Neutrophil (primary cell): ENCODE data around the gene ADCY5.

Experiments used
- H3K27ac ChIP-seq: fragments of 200-600 bp; sonication (generic); 2 replicates; pipeline ENCODE4 v1.5.1; 2016; ENCODE audit warnings: mild to moderate bottlenecking, moderate library complexity
- H3K27me3 ChIP-seq: fragments of 200-600 bp; sonication (generic); 2 replicates; pipeline ENCODE4 v1.6.0; 2016; ENCODE audit warnings: mild to moderate bottlenecking
- H3K36me3 ChIP-seq: fragments of 200-600 bp; sonication (generic); 2 replicates; pipeline ENCODE4 v1.5.1; 2017
- H3K4me1 ChIP-seq, 2 experiments: fragments of 200-600 bp in 1 of 2; sonication (generic) in 1 of 2; 1 replicate in 1 of 2; 2 replicates in 1 of 2; pipeline versions ENCODE4 v1.5.1 to v1.6.1; 2013 to 2016; ENCODE audit warnings: low read depth in 1 of 2, low read length in 1 of 2, mild to moderate bottlenecking in 1 of 2, moderate library complexity in 1 of 2; ENCODE audit not compliant: control insufficient read depth in 1 of 2, insufficient read depth in 1 of 2
- H3K4me3 ChIP-seq, 2 experiments: fragments of 200-600 bp in 1 of 2; sonication (generic) in 1 of 2; 1 replicate in 1 of 2; 2 replicates in 1 of 2; pipeline ENCODE4 v1.5.1; 2013 to 2016; ENCODE audit warnings: low read depth in 1 of 2, low read length in 1 of 2, mild to moderate bottlenecking in 1 of 2, moderate library complexity in 1 of 2
- H3K9me3 ChIP-seq: fragments of 200-600 bp; sonication (generic); 2 replicates; pipeline ENCODE4 v1.5.1; 2016
- CTCF ChIP-seq: fragments of 200-600 bp; sonication (generic); IDR thresholded peaks from 2 replicates; pipeline ENCODE4 v1.5.1; 2016; ENCODE audit warnings: antibody characterized with exemption

The ADCY5 gene

GRCh38 chr3:123291404-123291803 is 157.5 kb downstream of the ADCY5 start:
- no peak overlapping the region for H3K4me3 ChIP-seq
- no peak overlapping the region for H3K27ac ChIP-seq
- no peaks in the 10 kb centered on the region for H3K36me3 ChIP-seq
- TF ChIP-seq CTCF, result no peak
- H3K4me1 ChIP-seq, result no peaks in the 10 kb centered on the region
- no peaks in the 10 kb centered on the region for H3K9me3 ChIP-seq
- H3K27me3 ChIP-seq, result no peaks in the 10 kb centered on the region

DNA sequence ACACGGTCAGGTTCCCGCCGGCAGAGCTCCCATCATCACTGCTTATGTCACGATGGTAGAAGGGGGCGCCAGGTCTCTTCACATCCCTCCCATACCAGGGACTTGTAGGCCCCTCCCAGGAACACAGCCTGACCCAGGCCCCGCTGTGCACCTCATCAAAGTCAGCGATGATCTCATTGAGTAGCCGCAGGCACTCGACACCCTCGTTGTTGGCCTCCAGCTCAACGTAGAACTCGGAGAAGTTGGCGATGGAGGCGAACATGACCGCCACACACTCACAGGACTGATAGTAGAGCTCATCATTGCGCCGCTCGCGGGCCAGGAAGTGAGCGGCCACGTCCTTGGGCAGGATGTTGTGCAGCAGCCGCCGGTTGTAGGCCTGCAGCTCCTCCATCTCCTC is 157.9 kb downstream of the ADCY5 start:
- no peaks in the 10 kb centered on the region for H3K9me3 ChIP-seq
- H3K27me3 ChIP-seq, result no peaks in the 10 kb centered on the region
- no peak overlapping the region for H3K4me3 ChIP-seq
- no peak for TF ChIP-seq CTCF
- H3K4me1 ChIP-seq, result no peaks in the 10 kb centered on the region
- H3K27ac ChIP-seq, result no peak overlapping the region
- no peaks in the 10 kb centered on the region for H3K36me3 ChIP-seq

DNA sequence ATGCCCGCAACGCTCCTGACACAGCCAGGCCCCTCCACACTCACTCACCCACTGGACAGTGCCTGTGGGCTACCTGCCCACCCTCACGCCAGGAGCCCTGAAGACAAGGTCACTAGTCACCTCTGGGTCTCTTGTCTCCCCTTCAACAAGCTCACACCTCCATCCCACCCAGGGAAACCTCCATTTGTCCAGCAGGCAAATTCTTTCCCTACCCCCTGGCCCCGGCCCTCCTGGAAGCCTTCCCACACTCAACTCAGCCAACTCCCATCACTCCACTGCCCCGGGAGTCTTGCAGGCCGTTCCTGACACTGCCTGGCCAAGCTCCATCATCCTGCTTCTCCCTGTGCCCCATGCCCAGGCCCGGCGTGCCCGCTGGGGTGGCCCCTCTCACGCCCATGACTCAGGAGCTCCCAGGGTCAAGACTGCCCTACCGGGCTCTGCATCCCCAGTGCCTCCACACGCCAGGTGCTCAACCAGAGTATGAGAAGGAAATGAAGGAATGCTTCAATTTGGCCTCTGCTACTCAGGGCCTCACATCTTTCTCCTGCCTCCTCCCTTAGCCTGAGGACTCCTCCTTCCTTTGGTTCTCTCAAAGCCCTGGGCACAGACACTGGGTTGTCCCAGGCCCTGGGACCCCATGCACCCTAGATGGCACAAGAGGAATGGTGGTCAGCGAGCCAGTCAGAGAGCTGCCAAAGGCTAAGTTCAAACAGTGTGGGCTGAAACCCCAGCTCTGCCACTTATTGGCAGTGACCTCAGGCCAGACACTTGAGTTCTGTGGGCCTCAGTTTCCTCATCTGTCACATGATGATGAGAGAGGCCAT is 158.6 kb downstream of the ADCY5 start:
- no peak for TF ChIP-seq CTCF
- Histone ChIP-seq H3K36me3 (no peaks in the 10 kb centered on the region), H3K27me3 (no peaks in the 10 kb centered on the region), H3K9me3 (no peaks in the 10 kb centered on the region), H3K4me3 (no peak overlapping the region), H3K4me1 (no peaks in the 10 kb centered on the region), H3K27ac (no peak overlapping the region)

DNA sequence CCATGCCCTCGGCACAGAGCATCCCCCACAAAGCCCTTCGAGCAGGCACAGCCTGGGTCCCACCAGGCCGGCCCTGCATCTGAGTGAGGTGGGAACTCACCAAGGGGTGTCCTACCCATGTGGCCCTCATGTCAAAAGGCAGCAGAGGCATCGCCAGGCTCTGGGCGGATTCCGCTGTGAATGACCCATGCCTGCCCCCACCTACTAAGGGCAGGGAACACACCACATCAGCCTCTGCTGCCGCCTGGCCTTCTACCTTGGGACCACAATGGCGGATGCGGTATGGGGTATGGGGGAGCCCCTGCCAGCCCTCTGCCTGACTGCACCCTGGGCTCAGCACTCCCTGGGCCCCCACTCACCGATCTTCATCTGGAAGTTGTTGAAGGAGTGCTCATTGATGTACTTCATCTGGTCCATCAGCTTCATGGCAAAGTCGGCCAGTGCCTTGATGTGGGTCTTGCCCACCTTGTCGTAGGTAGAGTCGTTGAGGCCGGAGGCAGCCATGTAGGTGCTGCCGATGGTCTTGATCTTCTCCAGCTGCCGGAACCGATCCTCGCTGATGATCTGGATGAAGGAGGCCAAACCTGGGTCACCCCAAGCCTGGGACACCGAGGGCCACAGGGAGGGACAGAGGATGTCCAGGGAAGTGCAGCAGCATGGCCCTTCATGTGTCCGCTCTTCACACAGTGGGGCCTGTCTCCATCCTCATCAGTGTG is 159.3 kb downstream of the ADCY5 start:
- H3K27ac ChIP-seq, result no peak overlapping the region
- no peaks in the 10 kb centered on the region for H3K9me3 ChIP-seq
- TF ChIP-seq CTCF, result no peak
- no peaks in the 10 kb centered on the region for H3K27me3 ChIP-seq
- H3K4me1 ChIP-seq, result no peaks in the 10 kb centered on the region
- no peaks in the 10 kb centered on the region for H3K36me3 ChIP-seq
- H3K4me3 ChIP-seq, result no peak overlapping the region

DNA sequence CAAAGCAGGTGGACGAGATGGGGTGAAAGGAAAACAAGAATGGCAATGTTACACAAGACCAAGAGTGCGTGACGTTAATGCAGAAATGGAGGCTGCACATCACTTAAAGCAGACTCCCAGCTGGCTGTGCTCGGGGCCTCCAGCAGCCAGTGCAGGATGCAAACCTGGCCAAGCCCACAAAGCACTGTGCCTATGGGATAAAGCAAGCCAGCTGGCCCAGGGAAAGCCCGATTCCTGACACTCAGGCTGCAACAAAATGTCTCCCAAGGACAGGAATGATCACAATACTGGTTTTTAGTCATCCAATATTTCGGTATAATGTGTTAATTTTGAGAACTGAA is 161.0 kb downstream of the ADCY5 start:
- H3K27ac ChIP-seq, result no peak overlapping the region
- no peaks in the 10 kb centered on the region for H3K36me3 ChIP-seq
- no peaks in the 10 kb centered on the region for H3K9me3 ChIP-seq
- no peaks in the 10 kb centered on the region for H3K4me1 ChIP-seq
- no peak for TF ChIP-seq CTCF
- no peak overlapping the region for H3K4me3 ChIP-seq
- no peaks in the 10 kb centered on the region for H3K27me3 ChIP-seq
